ENCODE measurements around the gene RASA3.

The RASA3 gene

DNA sequence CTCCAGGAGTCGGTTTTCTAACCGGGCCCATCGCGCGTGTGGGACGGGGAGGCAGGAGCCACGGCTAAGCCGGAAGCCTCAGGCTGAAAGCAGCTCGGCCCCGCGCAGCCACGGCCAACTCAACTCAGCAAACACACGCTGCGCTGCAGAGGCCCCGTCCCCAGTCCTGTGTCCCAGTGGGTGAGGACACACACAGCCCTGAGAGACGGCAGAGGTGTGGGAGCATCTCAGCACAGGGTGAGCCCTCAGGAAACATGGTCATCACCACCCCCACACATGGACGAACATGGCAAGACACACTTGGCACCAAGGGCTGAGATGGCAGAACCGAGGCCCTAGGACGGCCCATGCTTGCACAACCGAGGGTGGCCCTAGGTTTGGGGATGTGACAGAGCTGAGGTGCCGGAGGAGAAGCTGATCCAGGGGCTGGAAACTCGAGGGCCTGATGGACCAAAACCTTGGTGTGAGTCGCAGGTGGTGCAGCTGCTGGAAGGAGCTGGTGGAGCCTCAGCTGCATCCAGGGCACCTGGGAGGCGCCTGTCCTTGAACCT is 129.6 kb downstream of the RASA3 start:
- H3K4me1 ChIP-seq (ENCODE audit: control insufficient read depth, insufficient read depth, low read length) = no peaks in the 10 kb centered on the region
- no peak overlapping the region for H3K4me3 ChIP-seq (ENCODE audit: low read depth, low read length)
- H3K27ac ChIP-seq (ENCODE audit: low read depth, low read length) = no peak overlapping the region
- H3K9me3 ChIP-seq (ENCODE audit: control insufficient read depth, insufficient read depth, low read depth, low read length) = no peaks in the 10 kb centered on the region
- H3K9ac ChIP-seq (ENCODE audit: low read length) = no peak overlapping the region
- no peaks in the 10 kb centered on the region for H3K27me3 ChIP-seq (ENCODE audit: control insufficient read depth, insufficient read depth, low read length)
- peaks cover 11% of the 10 kb centered on the region for H3K36me3 ChIP-seq (ENCODE audit: control insufficient read depth, insufficient read depth, low read length)

DNA sequence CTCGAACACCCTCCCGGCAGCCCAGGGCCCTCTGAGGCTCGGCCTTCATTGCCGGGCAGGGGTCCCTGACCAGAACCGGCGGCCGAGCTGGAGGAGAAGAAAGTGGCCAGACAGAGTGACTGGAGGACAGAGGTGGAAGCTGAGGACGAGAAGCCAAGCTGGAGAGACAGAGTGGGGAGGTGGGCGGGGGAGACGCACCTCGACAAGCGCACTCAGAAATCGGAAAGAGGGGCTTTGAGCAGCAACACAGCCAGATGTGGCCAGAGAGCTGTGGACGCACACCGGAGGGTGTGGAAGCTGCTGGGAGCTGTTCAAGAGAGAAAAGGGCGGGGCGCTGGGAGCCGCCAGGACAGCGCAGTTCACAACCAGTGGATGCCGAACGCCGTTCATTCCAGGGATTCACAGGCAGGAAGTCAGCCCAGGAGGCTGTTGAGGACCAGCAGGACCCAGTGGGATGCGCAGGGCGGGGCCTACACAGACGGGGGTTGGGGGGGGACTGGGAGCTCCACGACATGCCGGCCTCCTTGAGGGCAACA is 130.3 kb downstream of the RASA3 start:
- no peaks in the 10 kb centered on the region for H3K4me1 ChIP-seq (ENCODE audit: control insufficient read depth, insufficient read depth, low read length)
- H3K27ac ChIP-seq (ENCODE audit: low read depth, low read length) = no peak overlapping the region
- H3K27me3 ChIP-seq (ENCODE audit: control insufficient read depth, insufficient read depth, low read length) = no peaks in the 10 kb centered on the region
- H3K9me3 ChIP-seq (ENCODE audit: control insufficient read depth, insufficient read depth, low read depth, low read length) = no peaks in the 10 kb centered on the region
- no peak overlapping the region for H3K9ac ChIP-seq (ENCODE audit: low read length)
- H3K36me3 ChIP-seq (ENCODE audit: control insufficient read depth, insufficient read depth, low read length) = peaks cover 11% of the 10 kb centered on the region
- H3K4me3 ChIP-seq (ENCODE audit: low read depth, low read length) = no peak overlapping the region

GRCh38 chr13:114001331-114002008 is 131.0 kb downstream of the RASA3 start:
- Histone ChIP-seq H3K36me3 (ENCODE audit: control insufficient read depth, insufficient read depth, low read length) (peaks cover 13% of the 10 kb centered on the region), H3K27me3 (ENCODE audit: control insufficient read depth, insufficient read depth, low read length) (no peaks in the 10 kb centered on the region), H3K9ac (ENCODE audit: low read length) (no peak overlapping the region), H3K27ac (ENCODE audit: low read depth, low read length) (peak overlapping the region; percentile 11; the same call in 1 of the 2 replicates), H3K4me3 (ENCODE audit: low read depth, low read length) (no peak overlapping the region), H3K4me1 (ENCODE audit: control insufficient read depth, insufficient read depth, low read length) (no peaks in the 10 kb centered on the region), H3K9me3 (ENCODE audit: control insufficient read depth, insufficient read depth, low read depth, low read length) (no peaks in the 10 kb centered on the region)

- H3K9ac ChIP-seq (ENCODE audit: low read length) = no peak overlapping the region
- no peaks in the 10 kb centered on the region for H3K9me3 ChIP-seq (ENCODE audit: control insufficient read depth, insufficient read depth, low read depth, low read length)
- H3K4me3 ChIP-seq (ENCODE audit: low read depth, low read length) = no peak overlapping the region
- H3K36me3 ChIP-seq (ENCODE audit: control insufficient read depth, insufficient read depth, low read length) = peaks cover 15% of the 10 kb centered on the region
- H3K27me3 ChIP-seq (ENCODE audit: control insufficient read depth, insufficient read depth, low read length) = no peaks in the 10 kb centered on the region
- H3K4me1 ChIP-seq (ENCODE audit: control insufficient read depth, insufficient read depth, low read length) = no peaks in the 10 kb centered on the region
- no peak overlapping the region for H3K27ac ChIP-seq (ENCODE audit: low read depth, low read length)
Observed at GRCh38 chr13:114000151-114001040, 132.0 kb downstream of the RASA3 start.

DNA sequence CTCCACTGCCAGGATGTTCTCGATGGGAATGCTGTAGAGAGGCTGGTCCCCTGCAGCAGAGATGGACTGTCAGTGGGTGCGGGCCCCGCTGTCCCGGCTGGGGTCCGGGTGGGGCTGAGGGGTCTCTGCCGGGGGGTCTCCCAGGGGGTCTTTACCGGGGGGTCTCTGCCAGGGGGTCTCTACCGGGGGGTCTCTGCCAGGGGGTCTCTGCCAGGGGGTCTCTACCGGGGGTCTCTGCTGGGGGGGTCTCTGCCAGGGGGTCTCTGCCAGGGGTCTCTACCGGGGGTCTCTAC is 132.9 kb downstream of the RASA3 start:
- Histone ChIP-seq H3K36me3 (ENCODE audit: control insufficient read depth, insufficient read depth, low read length) (peaks cover 15% of the 10 kb centered on the region), H3K27ac (ENCODE audit: low read depth, low read length) (no peak overlapping the region), H3K9me3 (ENCODE audit: control insufficient read depth, insufficient read depth, low read depth, low read length) (no peaks in the 10 kb centered on the region), H3K27me3 (ENCODE audit: control insufficient read depth, insufficient read depth, low read length) (no peaks in the 10 kb centered on the region), H3K4me1 (ENCODE audit: control insufficient read depth, insufficient read depth, low read length) (no peaks in the 10 kb centered on the region), H3K9ac (ENCODE audit: low read length) (no peak overlapping the region), H3K4me3 (ENCODE audit: low read depth, low read length) (no peak overlapping the region)

DNA sequence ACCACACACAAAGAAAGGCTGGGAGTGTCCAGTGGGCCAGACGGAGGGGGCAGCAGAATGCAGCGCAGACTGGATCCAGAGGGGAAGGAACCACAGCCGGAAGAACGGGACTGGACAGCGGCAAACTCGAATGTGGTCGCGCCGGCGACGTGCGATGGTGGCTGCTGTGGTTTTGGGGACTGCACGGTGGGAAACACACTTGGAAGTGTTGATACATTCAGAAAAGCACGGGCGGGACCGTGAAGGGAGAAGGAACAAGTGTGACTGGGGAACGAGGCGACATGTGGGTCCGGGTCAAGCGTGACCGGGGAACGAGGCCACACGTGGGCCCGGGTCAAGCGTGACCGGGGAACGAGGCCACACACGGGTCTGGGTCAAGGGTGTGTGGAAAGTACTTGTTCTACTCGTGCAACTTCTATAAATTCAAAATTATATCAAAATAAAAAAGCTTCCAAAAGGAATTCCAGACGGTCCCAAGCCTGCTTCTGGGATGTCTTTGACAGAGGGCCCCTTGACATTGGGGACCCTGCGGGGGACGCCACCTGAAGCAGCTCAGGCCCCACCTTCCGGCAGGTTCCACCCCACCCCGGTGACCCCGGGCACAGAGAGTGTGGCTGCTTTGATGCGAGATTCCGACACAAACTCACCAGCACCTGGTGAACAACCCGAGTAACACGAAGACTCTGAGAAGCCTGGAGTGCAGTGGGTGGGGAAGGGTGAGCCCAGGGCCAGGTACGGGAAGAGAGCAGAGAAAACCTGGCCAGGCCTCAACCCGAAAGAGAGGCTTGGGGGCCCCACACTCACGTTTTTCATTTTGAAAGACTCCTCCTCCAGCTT is 133.4 kb downstream of the RASA3 start:
- H3K27me3 ChIP-seq (ENCODE audit: control insufficient read depth, insufficient read depth, low read length) = no peaks in the 10 kb centered on the region
- no peaks in the 10 kb centered on the region for H3K9me3 ChIP-seq (ENCODE audit: control insufficient read depth, insufficient read depth, low read depth, low read length)
- no peak overlapping the region for H3K27ac ChIP-seq (ENCODE audit: low read depth, low read length)
- H3K4me1 ChIP-seq (ENCODE audit: control insufficient read depth, insufficient read depth, low read length) = no peaks in the 10 kb centered on the region
- H3K36me3 ChIP-seq (ENCODE audit: control insufficient read depth, insufficient read depth, low read length) = peaks cover 15% of the 10 kb centered on the region
- no peak overlapping the region for H3K4me3 ChIP-seq (ENCODE audit: low read depth, low read length)
- H3K9ac ChIP-seq (ENCODE audit: low read length) = no peak overlapping the region

GRCh38 chr13:113997845-113998751 is 134.3 kb downstream of the RASA3 start:
- no peaks in the 10 kb centered on the region for H3K9me3 ChIP-seq (ENCODE audit: control insufficient read depth, insufficient read depth, low read depth, low read length)
- no peak overlapping the region for H3K9ac ChIP-seq (ENCODE audit: low read length)
- no peaks in the 10 kb centered on the region for H3K4me1 ChIP-seq (ENCODE audit: control insufficient read depth, insufficient read depth, low read length)
- H3K36me3 ChIP-seq (ENCODE audit: control insufficient read depth, insufficient read depth, low read length) = peaks cover 15% of the 10 kb centered on the region
- H3K4me3 ChIP-seq (ENCODE audit: low read depth, low read length) = no peak overlapping the region
- no peak overlapping the region for H3K27ac ChIP-seq (ENCODE audit: low read depth, low read length)
- H3K27me3 ChIP-seq (ENCODE audit: control insufficient read depth, insufficient read depth, low read length) = no peaks in the 10 kb centered on the region

GRCh38 chr13:113996912-113997745 is 135.3 kb downstream of the RASA3 start:
- H3K4me1 ChIP-seq (ENCODE audit: control insufficient read depth, insufficient read depth, low read length) = no peaks in the 10 kb centered on the region

DNA sequence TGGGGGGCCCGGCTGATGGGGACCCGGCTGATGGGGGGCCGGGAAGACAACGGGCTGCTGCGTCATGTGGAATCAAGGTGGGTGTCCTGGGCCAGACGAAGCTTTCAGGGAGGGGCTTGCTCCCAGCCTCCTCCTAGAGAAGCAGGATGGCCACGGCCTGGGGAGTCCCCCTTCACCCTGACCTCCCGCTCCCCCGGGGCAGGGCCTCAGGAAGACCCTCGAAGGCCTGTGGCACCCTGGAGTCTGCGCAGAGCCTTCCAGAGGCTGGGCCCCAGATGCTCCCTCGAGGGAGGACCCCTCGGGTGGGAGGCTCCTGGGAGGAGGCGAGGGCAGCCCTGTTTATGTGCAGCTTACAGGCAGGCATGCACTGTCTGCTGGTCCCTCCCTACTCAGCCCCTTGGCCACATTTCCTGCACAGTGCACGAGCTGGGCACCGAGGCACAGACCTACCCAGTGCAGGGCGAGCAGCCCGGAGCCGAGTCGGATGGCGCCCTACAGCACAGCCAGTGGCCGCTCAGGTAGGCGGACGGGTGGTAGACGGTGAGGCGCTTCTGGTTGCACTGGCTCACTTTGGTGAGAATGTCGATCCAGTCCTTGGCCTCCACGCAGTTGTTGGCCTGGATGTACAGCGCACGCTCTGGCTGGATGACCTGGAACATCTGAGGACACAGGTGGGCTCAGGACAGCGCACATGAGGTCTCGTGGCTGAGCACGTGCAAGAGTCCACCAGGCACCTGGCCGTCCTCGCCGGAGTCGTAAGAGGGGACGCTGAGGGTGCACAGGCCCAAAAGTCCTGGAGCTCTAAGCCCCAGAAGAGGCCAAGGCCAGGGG is 136.1 kb downstream of the RASA3 start:
- no peaks in the 10 kb centered on the region for H3K27me3 ChIP-seq (ENCODE audit: control insufficient read depth, insufficient read depth, low read length)
- H3K9me3 ChIP-seq (ENCODE audit: control insufficient read depth, insufficient read depth, low read depth, low read length) = no peaks in the 10 kb centered on the region
- no peaks in the 10 kb centered on the region for H3K4me1 ChIP-seq (ENCODE audit: control insufficient read depth, insufficient read depth, low read length)
- H3K36me3 ChIP-seq (ENCODE audit: control insufficient read depth, insufficient read depth, low read length) = peaks cover 19% of the 10 kb centered on the region
- H3K27ac ChIP-seq (ENCODE audit: low read depth, low read length) = no peak overlapping the region
- H3K4me3 ChIP-seq (ENCODE audit: low read depth, low read length) = no peak overlapping the region
- H3K9ac ChIP-seq (ENCODE audit: low read length) = no peak overlapping the region

More at GRCh38 chr13:113996912-113997745, 135.3 kb downstream of the RASA3 start:
- H3K27me3 ChIP-seq (ENCODE audit: control insufficient read depth, insufficient read depth, low read length) = no peaks in the 10 kb centered on the region
- no peak overlapping the region for H3K9ac ChIP-seq (ENCODE audit: low read length)
- H3K27ac ChIP-seq (ENCODE audit: low read depth, low read length) = no peak overlapping the region
- peaks cover 11% of the 10 kb centered on the region for H3K36me3 ChIP-seq (ENCODE audit: control insufficient read depth, insufficient read depth, low read length)
- H3K9me3 ChIP-seq (ENCODE audit: control insufficient read depth, insufficient read depth, low read depth, low read length) = no peaks in the 10 kb centered on the region
- H3K4me3 ChIP-seq (ENCODE audit: low read depth, low read length) = no peak overlapping the region
